IMR-90 (cell line): ENCODE data around the gene ICAM1. TPM values are rescaled to one million over a fixed set of nuclear protein-coding genes. Genes with fewer than 3 reads are reported as not detected.

Experiments
- ATAC-seq: fragments of 200-7000 bp; cut with Tn5 transposase; 2 replicates; pipeline ENCODE4 v1.9.1; 2020; ENCODE audit warnings: low read depth, mild to moderate bottlenecking, moderate library complexity
- BruUV-seq: library from RNA; stranded (reverse); fragments of 400-500 nt; replicated peaks from 2 replicates; lab custom pipeline; 2021; lab: Mats Ljungman, UMichigan
- CTCF ChIA-PET: fragments of 300-600 bp; formaldehyde crosslinking; extraction: SDS; loops from one replicate; lab custom pipeline; 2021; ENCODE audit warnings: antibody characterized with exemption; lab: Yijun Ruan, JAX
- POLR2A ChIA-PET: fragments of 300-600 bp; sonication (Branson Sonifier 250); formaldehyde crosslinking; loops from one replicate; lab custom pipeline; 2022; ENCODE audit warnings: antibody characterized with exemption; ENCODE audit not compliant: unreplicated experiment; lab: Charles Lee
- DNase-seq: peaks from one replicate; pipeline ENCODE4 v3.0.0; 2013
- H2AFZ ChIP-seq: replicated peaks from 2 replicates; pipeline ENCODE3; 2013; ENCODE audit warnings: low read length, mild to moderate bottlenecking; ENCODE audit not compliant: poor library complexity
- H2AK5ac ChIP-seq: 2 replicates; pipeline ENCODE4 v1.6.1; 2013; ENCODE audit warnings: low read depth, low read length, inconsistent platforms
- H2AK9ac ChIP-seq: replicated peaks from 2 replicates; pipeline ENCODE3; 2013; ENCODE audit warnings: mild to moderate bottlenecking, low read depth, low read length, moderate library complexity; ENCODE audit not compliant: poor library complexity
- H2BK120ac ChIP-seq: 2 replicates; pipeline ENCODE4 v1.6.1; 2013; ENCODE audit warnings: low read depth, low read length, inconsistent platforms
- H2BK15ac ChIP-seq: 3 replicates; pipeline ENCODE4 v1.6.1; 2013; ENCODE audit warnings: low read depth, low read length, inconsistent platforms
- H2BK20ac ChIP-seq: 2 replicates; pipeline ENCODE4 v1.6.1; 2013; ENCODE audit warnings: low read depth, mild to moderate bottlenecking, inconsistent platforms, low read length, moderate library complexity
- H2BK5ac ChIP-seq: 2 replicates; pipeline ENCODE4 v1.6.1; 2013; ENCODE audit warnings: mild to moderate bottlenecking, low read depth, low read length, inconsistent platforms; ENCODE audit not compliant: poor library complexity, severe bottlenecking
- H3K14ac ChIP-seq: replicated peaks from 2 replicates; pipeline ENCODE4 v1.6.1; 2013; ENCODE audit warnings: low read depth, low read length, inconsistent platforms
- H3K18ac ChIP-seq: 2 replicates; pipeline ENCODE4 v1.6.1; 2013; ENCODE audit warnings: low read depth, low read length, control low read depth
- H3K23ac ChIP-seq: 2 replicates; pipeline ENCODE4 v1.6.1; 2013; ENCODE audit warnings: low read depth, low read length, inconsistent platforms
- H3K27ac ChIP-seq: 2 replicates; pipeline ENCODE4 v1.5.1; 2013; ENCODE audit warnings: mild to moderate bottlenecking, control low read depth, low read length; ENCODE audit not compliant: insufficient read depth
- H3K27me3 ChIP-seq: 2 replicates; pipeline ENCODE4 v1.6.1; 2013; ENCODE audit warnings: low read length; ENCODE audit not compliant: control insufficient read depth, insufficient read depth
- H3K36me3 ChIP-seq: 2 replicates; pipeline ENCODE4 v1.6.1; 2013; ENCODE audit warnings: low read length, mixed read lengths; ENCODE audit not compliant: control insufficient read depth, insufficient read depth
- H3K4ac ChIP-seq: 2 replicates; pipeline ENCODE4 v1.6.1; 2013; ENCODE audit warnings: low read depth, low read length, inconsistent platforms
- H3K4me1 ChIP-seq: 2 replicates; pipeline ENCODE4 v1.6.1; 2013; ENCODE audit warnings: low read length, mixed read lengths; ENCODE audit not compliant: control insufficient read depth, insufficient read depth
- H3K4me2 ChIP-seq: 2 replicates; pipeline ENCODE4 v1.6.1; 2013; ENCODE audit warnings: low read depth, mild to moderate bottlenecking, control low read depth, low read length, moderate library complexity
- H3K4me3 ChIP-seq: 2 replicates; pipeline ENCODE4 v1.5.1; 2013; ENCODE audit warnings: low read depth, mild to moderate bottlenecking, control low read depth, low read length, moderate library complexity; ENCODE audit not compliant: insufficient read depth
- H3K56ac ChIP-seq: 2 replicates; pipeline ENCODE4 v1.6.1; 2013; ENCODE audit warnings: low read length, inconsistent platforms; ENCODE audit not compliant: insufficient read depth; ENCODE audit errors: extremely low read depth
- H3K79me1 ChIP-seq, 2 experiments: 2 replicates each; pipeline ENCODE4 v1.6.1; 2013; ENCODE audit warnings: low read length in 2 of 2, inconsistent platforms in 1 of 2, low read depth in 1 of 2
- H3K9ac ChIP-seq: 2 replicates; pipeline ENCODE4 v1.6.1; 2013; ENCODE audit warnings: low read depth, low read length, control low read depth
- H3K9me1 ChIP-seq: 2 replicates; pipeline ENCODE4 v1.6.1; 2013; ENCODE audit warnings: low read length, inconsistent platforms; ENCODE audit not compliant: insufficient read depth
- H3K9me3 ChIP-seq: 2 replicates; pipeline ENCODE4 v1.6.1; 2013; ENCODE audit warnings: low read length; ENCODE audit not compliant: control insufficient read depth, insufficient read depth
- H4K20me1 ChIP-seq: 2 replicates; pipeline ENCODE4 v1.6.1; 2013; ENCODE audit warnings: low read length, inconsistent platforms; ENCODE audit not compliant: insufficient read depth
- H4K5ac ChIP-seq: 2 replicates; pipeline ENCODE4 v1.6.1; 2013; ENCODE audit warnings: mild to moderate bottlenecking, low read depth, low read length, control low read depth
- H4K8ac ChIP-seq, 2 experiments: 2 replicates each; pipeline ENCODE4 v1.6.1; 2013; ENCODE audit warnings: low read depth in 2 of 2, low read length in 2 of 2, control low read depth in 1 of 2, inconsistent platforms in 1 of 2
- H4K91ac ChIP-seq: 2 replicates; pipeline ENCODE4 v1.6.1; 2013; ENCODE audit warnings: low read depth, low read length, inconsistent platforms; ENCODE audit not compliant: insufficient read depth
- BHLHE40 ChIP-seq: fragments of 150-350 bp; IDR thresholded peaks from 2 replicates; pipeline ENCODE4 v1.6.1; 2016; ENCODE audit warnings: mild to moderate bottlenecking, low read depth, low read length
- CEBPB ChIP-seq: IDR thresholded peaks from 2 replicates; pipeline ENCODE4 v1.6.1; 2012; ENCODE audit warnings: low read depth, low read length, improper control_type of control experiment
- CHD1 ChIP-seq: IDR thresholded peaks from 2 replicates; pipeline ENCODE4 v1.6.1; 2012; ENCODE audit warnings: low read depth, low read length, improper control_type of control experiment
- FOS ChIP-seq: fragments of 150-350 bp; IDR thresholded peaks from 2 replicates; pipeline ENCODE4 v1.6.1; 2016; ENCODE audit warnings: low read depth, low read length
- MAZ ChIP-seq: IDR thresholded peaks from 2 replicates; pipeline ENCODE4 v1.6.1; 2012; ENCODE audit warnings: low read depth, mild to moderate bottlenecking, low read length, improper control_type of control experiment, moderate library complexity, borderline replicate concordance
- MXI1 ChIP-seq: IDR thresholded peaks from 2 replicates; pipeline ENCODE4 v1.6.1; 2012; ENCODE audit warnings: low read depth, mild to moderate bottlenecking, low read length, moderate library complexity, borderline replicate concordance
- NFE2L2 ChIP-seq: fragments of 150-350 bp; IDR thresholded peaks from 2 replicates; pipeline ENCODE4 v1.6.1; 2016; ENCODE audit warnings: low read depth, mild to moderate bottlenecking, low read length
- POLR2A ChIP-seq: IDR thresholded peaks from 2 replicates; pipeline ENCODE4 v1.6.1; 2012; ENCODE audit warnings: mild to moderate bottlenecking, low read depth, low read length
- RAD21 ChIP-seq: IDR thresholded peaks from 2 replicates; pipeline ENCODE4 v1.6.1; 2012; ENCODE audit warnings: low read length, improper control_type of control experiment
- RCOR1 ChIP-seq: IDR thresholded peaks from 2 replicates; pipeline ENCODE4 v1.6.1; 2012; ENCODE audit warnings: mild to moderate bottlenecking, low read length, improper control_type of control experiment; ENCODE audit not compliant: insufficient replicate concordance
- RFX5 ChIP-seq: IDR thresholded peaks from 2 replicates; pipeline ENCODE4 v1.8.0; 2012; ENCODE audit warnings: low read depth, mild to moderate bottlenecking, low read length, moderate library complexity
- SMC3 ChIP-seq: fragments of 150-350 bp; IDR thresholded peaks from 2 replicates; pipeline ENCODE4 v1.6.1; 2016; ENCODE audit warnings: low read depth, mild to moderate bottlenecking, antibody characterized with exemption, low read length, moderate library complexity
- WGBS, 2 experiments: methylation state at CpG; one replicate each; pipeline versions ENCODE4 v1.1.5 to v1.1.7; 2013; ENCODE audit warnings: missing lambda C conversion rate in 2 of 2; ENCODE audit not compliant: insufficient read length in 1 of 2; ENCODE audit errors: extremely low coverage in 2 of 2; 5-methylcytosine and 5-hydroxymethylcytosine counted together
- dilution Hi-C: fragments of 300-500 bp; cut with HindIII; formaldehyde crosslinking; loops from one replicate; pipeline ENCODE4 v1.14.3; 2018; ENCODE audit warnings: low sequenced_read_pairs; ENCODE audit not compliant: unreplicated experiment
- in situ Hi-C: fragments of 300-500 bp; cut with MboI; formaldehyde crosslinking; loops from 3 replicates; pipeline ENCODE4 v1.14.3; 2019; ENCODE audit warnings: low sequenced_read_pairs, inconsistent platforms, mixed read lengths
- intact Hi-C: fragments of 100-400 bp; cut with micrococcal nuclease; formaldehyde crosslinking; loops from 2 replicates; pipeline ENCODE4 v1.10.0; 2022
- polyA plus RNA-seq, 3 experiments: library from polyadenylated mRNA; depleted of rRNA; stranded (reverse); fragments of >200 nt; gene quantifications; 2 replicates each; pipeline ENCODE4 v1.2.3, GENCODE V29; 2012; ENCODE audit warnings: low replicate concordance in 1 of 3
- total RNA-seq: library from RNA; depleted of rRNA; stranded (reverse); fragments of >200 nt; gene quantifications from 2 replicates; pipeline ENCODE4 v1.2.3, GENCODE V29; 2012
- TF ChIP-seq, protein P1 (sequence below): conservative IDR thresholded peaks from 2 replicates; pipeline ENCODE4 v1.5.1; 2012; ENCODE audit warnings: mild to moderate bottlenecking, low read depth, low read length, improper control_type of control experiment
- TF ChIP-seq, protein P2 (sequence below): fragments of 150-350 bp; IDR thresholded peaks from 2 replicates; pipeline ENCODE4 v1.6.1; 2016; ENCODE audit warnings: low read depth, mild to moderate bottlenecking, low read length, moderate library complexity, borderline replicate concordance
- TF ChIP-seq, protein P3 (sequence below): fragments of 150-350 bp; IDR thresholded peaks from 2 replicates; pipeline ENCODE4 v1.6.1; 2017; ENCODE audit warnings: mild to moderate bottlenecking, antibody characterized with exemption, low read length, low read depth

The ICAM1 gene
- total and polyA plus RNA-seq, 2 of the 4 experiments (the other 2 are of a cell fraction): 10.6 to 19.1 TPM

DNA sequence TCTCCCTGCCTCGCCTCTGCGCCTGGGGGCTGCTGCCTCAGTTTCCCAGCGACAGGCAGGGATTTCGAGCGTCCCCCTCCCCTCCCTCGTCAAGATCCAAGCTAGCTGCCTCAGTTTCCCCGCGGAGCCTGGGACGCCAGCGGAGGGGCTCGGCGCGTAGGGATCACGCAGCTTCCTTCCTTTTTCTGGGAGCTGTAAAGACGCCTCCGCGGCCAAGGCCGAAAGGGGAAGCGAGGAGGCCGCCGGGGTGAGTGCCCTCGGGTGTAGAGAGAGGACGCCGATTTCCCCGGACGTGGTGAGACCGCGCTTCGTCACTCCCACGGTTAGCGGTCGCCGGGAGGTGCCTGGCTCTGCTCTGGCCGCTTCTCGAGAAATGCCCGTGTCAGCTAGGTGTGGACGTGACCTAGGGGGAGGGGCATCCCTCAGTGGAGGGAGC lies 722 bp upstream of the ICAM1 start:
- H4K20me1 ChIP-seq: no peaks in the 10 kb centered on the region
- in situ Hi-C loops (no loop called here), dilution Hi-C loops (no loop called here), intact Hi-C loops (no loop called here)
- peaks cover 3% of the 10 kb centered on the region; the same call in 1 of the 2 replicates for H3K4me1 ChIP-seq
- H4K91ac ChIP-seq: peak overlapping the region; percentile 41
- H3K4me3 ChIP-seq: no peak overlapping the region
- CTCF ChIA-PET: interaction anchor here (1.3 to 2.6 kb wide), 2 partner anchors 21 to 118 kb away, joined by 4 to 12 read pairs; no protein-coding TSS in a partner anchor
- H2BK120ac ChIP-seq: peak overlapping the region; percentile 64; the same call in 1 of the 2 replicates
- ATAC-seq: no peak
- no peak overlapping the region for H3K23ac ChIP-seq
- H4K5ac ChIP-seq: peak overlapping the region; percentile 49
- H2AFZ ChIP-seq: peak overlapping the region; percentile 94
- TF ChIP-seq BHLHE40: no peak
- no peak for TF ChIP-seq CEBPB
- TF ChIP-seq RFX5: no peak
- TF ChIP-seq MAZ: no peak
- TF ChIP-seq FOS: no peak
- no peak for TF ChIP-seq RAD21
- TF ChIP-seq, protein P1, sequence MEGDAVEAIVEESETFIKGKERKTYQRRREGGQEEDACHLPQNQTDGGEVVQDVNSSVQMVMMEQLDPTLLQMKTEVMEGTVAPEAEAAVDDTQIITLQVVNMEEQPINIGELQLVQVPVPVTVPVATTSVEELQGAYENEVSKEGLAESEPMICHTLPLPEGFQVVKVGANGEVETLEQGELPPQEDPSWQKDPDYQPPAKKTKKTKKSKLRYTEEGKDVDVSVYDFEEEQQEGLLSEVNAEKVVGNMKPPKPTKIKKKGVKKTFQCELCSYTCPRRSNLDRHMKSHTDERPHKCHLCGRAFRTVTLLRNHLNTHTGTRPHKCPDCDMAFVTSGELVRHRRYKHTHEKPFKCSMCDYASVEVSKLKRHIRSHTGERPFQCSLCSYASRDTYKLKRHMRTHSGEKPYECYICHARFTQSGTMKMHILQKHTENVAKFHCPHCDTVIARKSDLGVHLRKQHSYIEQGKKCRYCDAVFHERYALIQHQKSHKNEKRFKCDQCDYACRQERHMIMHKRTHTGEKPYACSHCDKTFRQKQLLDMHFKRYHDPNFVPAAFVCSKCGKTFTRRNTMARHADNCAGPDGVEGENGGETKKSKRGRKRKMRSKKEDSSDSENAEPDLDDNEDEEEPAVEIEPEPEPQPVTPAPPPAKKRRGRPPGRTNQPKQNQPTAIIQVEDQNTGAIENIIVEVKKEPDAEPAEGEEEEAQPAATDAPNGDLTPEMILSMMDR: no peak
- TF ChIP-seq SMC3: no peak
- TF ChIP-seq, protein P2, sequence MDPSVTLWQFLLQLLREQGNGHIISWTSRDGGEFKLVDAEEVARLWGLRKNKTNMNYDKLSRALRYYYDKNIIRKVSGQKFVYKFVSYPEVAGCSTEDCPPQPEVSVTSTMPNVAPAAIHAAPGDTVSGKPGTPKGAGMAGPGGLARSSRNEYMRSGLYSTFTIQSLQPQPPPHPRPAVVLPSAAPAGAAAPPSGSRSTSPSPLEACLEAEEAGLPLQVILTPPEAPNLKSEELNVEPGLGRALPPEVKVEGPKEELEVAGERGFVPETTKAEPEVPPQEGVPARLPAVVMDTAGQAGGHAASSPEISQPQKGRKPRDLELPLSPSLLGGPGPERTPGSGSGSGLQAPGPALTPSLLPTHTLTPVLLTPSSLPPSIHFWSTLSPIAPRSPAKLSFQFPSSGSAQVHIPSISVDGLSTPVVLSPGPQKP: no peak
- TF ChIP-seq NFE2L2: no peak
- TF ChIP-seq CHD1: no peak
- TF ChIP-seq, protein P3, sequence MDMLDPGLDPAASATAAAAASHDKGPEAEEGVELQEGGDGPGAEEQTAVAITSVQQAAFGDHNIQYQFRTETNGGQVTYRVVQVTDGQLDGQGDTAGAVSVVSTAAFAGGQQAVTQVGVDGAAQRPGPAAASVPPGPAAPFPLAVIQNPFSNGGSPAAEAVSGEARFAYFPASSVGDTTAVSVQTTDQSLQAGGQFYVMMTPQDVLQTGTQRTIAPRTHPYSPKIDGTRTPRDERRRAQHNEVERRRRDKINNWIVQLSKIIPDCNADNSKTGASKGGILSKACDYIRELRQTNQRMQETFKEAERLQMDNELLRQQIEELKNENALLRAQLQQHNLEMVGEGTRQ: no peak
- TF ChIP-seq RCOR1: no peak
- TF ChIP-seq POLR2A: no peak
- TF ChIP-seq MXI1: no peak
- POLR2A ChIA-PET: interaction anchor here (1.6 kb wide), 1 partner anchor 21 kb away, joined by 8 read pairs; no protein-coding TSS in a partner anchor
- no peak overlapping the region for H3K14ac ChIP-seq
- DNase-seq: no peak
- no peaks in the 10 kb centered on the region for H3K9me1 ChIP-seq
- no TSS peak for BruUV-seq
- no peak overlapping the region for H3K56ac ChIP-seq
- H2BK15ac ChIP-seq: no peak overlapping the region
- H2BK5ac ChIP-seq: no peak overlapping the region
- H3K4ac ChIP-seq: peak overlapping the region; percentile 60
- H3K36me3 ChIP-seq: no peaks in the 10 kb centered on the region
- WGBS, 2 experiments: no CpG with 5 or more reads among the region's 37 CpGs
- H3K9ac ChIP-seq: no peak overlapping the region
- H3K18ac ChIP-seq: no peak overlapping the region; the same call in 1 of the 2 replicates
- peak overlapping the region; percentile 80 for H2AK9ac ChIP-seq
- peak overlapping the region; percentile 64 to 81; a peak in 2 of 4 replicates for H4K8ac ChIP-seq
- H2AK5ac ChIP-seq: peak overlapping the region; percentile 37; the same call in 1 of the 2 replicates
- H3K27me3 ChIP-seq: no peaks in the 10 kb centered on the region; the same call in 1 of the 2 replicates
- H3K27ac ChIP-seq: no peak overlapping the region
- no peak overlapping the region for H2BK20ac ChIP-seq
- H3K4me2 ChIP-seq: peak overlapping the region; percentile 8; the same call in 1 of the 2 replicates
- H3K9me3 ChIP-seq: no peaks in the 10 kb centered on the region
- H3K79me1 ChIP-seq: 0 out of 4 replicates have a peak, but pooled peaks cover 0 to 6% of the 10 kb centered on the region in 2 experiments
